ENCODE results near the gene RAI14. TPM values are rescaled to one million over a fixed set of nuclear protein-coding genes. Genes with fewer than 3 reads are reported as not detected.

Gene RAI14
- total RNA-seq, 1 donor from 2014 or later = 127 TPM

- Mint-ChIP-seq H3K36me3 (ENCODE audit: low read depth, unreplicated experiment) (peaks cover 5% of the 10 kb centered on the region), H3K4me1 (ENCODE audit: unreplicated experiment) (peaks cover 31% of the 10 kb centered on the region), H3K27ac (ENCODE audit: unreplicated experiment) (peak overlapping the region; percentile 22), H3K9me3 (ENCODE audit: unreplicated experiment) (no peaks in the 10 kb centered on the region), H3K4me3 (ENCODE audit: unreplicated experiment) (no peak overlapping the region), H3K27me3 (ENCODE audit: unreplicated experiment) (no peaks in the 10 kb centered on the region)
- DNase-seq (ENCODE audit: low spot score) = no peak
- no peak for TF ChIP-seq CTCF (IDR thresholded peaks at IDR 0.05; ENCODE audit: unreplicated experiment)
Measured at GRCh38 chr5:34680896-34681295, 24.8 kb downstream of the RAI14 start.

- peaks cover 14% of the 10 kb centered on the region for H3K36me3 Mint-ChIP-seq (ENCODE audit: low read depth, unreplicated experiment)
- H3K27ac Mint-ChIP-seq (ENCODE audit: unreplicated experiment) = peak overlapping the region; percentile 86
- DNase-seq (ENCODE audit: low spot score) = no peak
- H3K27me3 Mint-ChIP-seq (ENCODE audit: unreplicated experiment) = no peaks in the 10 kb centered on the region
- H3K9me3 Mint-ChIP-seq (ENCODE audit: unreplicated experiment) = no peaks in the 10 kb centered on the region
- no peak for TF ChIP-seq CTCF (IDR thresholded peaks at IDR 0.05; ENCODE audit: unreplicated experiment)
- peaks cover 39% of the 10 kb centered on the region for H3K4me1 Mint-ChIP-seq (ENCODE audit: unreplicated experiment)
- no peak overlapping the region for H3K4me3 Mint-ChIP-seq (ENCODE audit: unreplicated experiment)
Measured at GRCh38 chr5:34682926-34683623, 26.9 kb downstream of the RAI14 start.

- Mint-ChIP-seq H3K36me3 (ENCODE audit: low read depth, unreplicated experiment) (peaks cover 14% of the 10 kb centered on the region), H3K4me1 (ENCODE audit: unreplicated experiment) (peaks cover 29% of the 10 kb centered on the region), H3K27me3 (ENCODE audit: unreplicated experiment) (no peaks in the 10 kb centered on the region), H3K4me3 (ENCODE audit: unreplicated experiment) (no peak overlapping the region), H3K27ac (ENCODE audit: unreplicated experiment) (peak overlapping the region; percentile 77), H3K9me3 (ENCODE audit: unreplicated experiment) (no peaks in the 10 kb centered on the region)
- DNase-seq (ENCODE audit: low spot score) = no peak
- TF ChIP-seq CTCF (IDR thresholded peaks at IDR 0.05; ENCODE audit: unreplicated experiment) = no peak
Measured at GRCh38 chr5:34684281-34684979, 28.3 kb downstream of the RAI14 start.

GRCh38 chr5:34684980-34685352, 28.8 kb downstream of the RAI14 start:
- no peak overlapping the region for H3K4me3 Mint-ChIP-seq (ENCODE audit: unreplicated experiment)

More at GRCh38 chr5:34684980-34685352, 28.8 kb downstream of the RAI14 start:
- peak overlapping the region; percentile 54 for H3K27ac Mint-ChIP-seq (ENCODE audit: unreplicated experiment)
- H3K36me3 Mint-ChIP-seq (ENCODE audit: low read depth, unreplicated experiment) = peaks cover 17% of the 10 kb centered on the region
- TF ChIP-seq CTCF (IDR thresholded peaks at IDR 0.05; ENCODE audit: unreplicated experiment) = no peak
- H3K4me1 Mint-ChIP-seq (ENCODE audit: unreplicated experiment) = peaks cover 28% of the 10 kb centered on the region
- H3K27me3 Mint-ChIP-seq (ENCODE audit: unreplicated experiment) = no peaks in the 10 kb centered on the region
- DNase-seq (ENCODE audit: low spot score) = no peak
- H3K9me3 Mint-ChIP-seq (ENCODE audit: unreplicated experiment) = no peaks in the 10 kb centered on the region
